ENCODE data around the gene SGSH.
A peak's percentile ranks its signal among the peaks of the same experiment; 100 is the strongest.

SGSH gene

GRCh38 chr17:80210348-80211108 is 9.6 kb downstream of the SGSH start:
- H3K27ac ChIP-seq (ENCODE audit: extremely low read depth, low read depth, low read length) = no peak overlapping the region
- TF ChIP-seq ZNF639 (tag by site-specific recombination; IDR thresholded peaks at IDR 0.05) (no peak), GLIS2 (tag by site-specific recombination; IDR thresholded peaks at IDR 0.05) (0 out of 2 replicates have a peak, but pooled peaks have one; percentile 6)
- H3K36me3 ChIP-seq (ENCODE audit: control insufficient read depth in 2 of 2, insufficient read depth in 1 of 2, low read length in 2 of 2) = peaks cover 5 to 74% of the 10 kb centered on the region in 2 experiments; a peak in 2 of 3 replicates
- POLR2A ChIA-PET = interaction anchor here (2.0 kb wide), 1 partner anchor 9 kb away, joined by 5 read pairs; the partner anchor contains the start of genes SGSH and SLC26A11
- CTCF ChIA-PET = interaction anchor here (0.6 kb wide), 2 partner anchors 32 to 86 kb away, joined by 3 to 4 read pairs; no protein-coding TSS in a partner anchor
- H3K4me1 ChIP-seq (ENCODE audit: control insufficient read depth, insufficient read depth, low read length) = no peaks in the 10 kb centered on the region
- H3K9me3 ChIP-seq (ENCODE audit: control insufficient read depth, insufficient read depth, low read depth, low read length) = no peaks in the 10 kb centered on the region
- H3K4me3 ChIP-seq (ENCODE audit: low read depth, low read length) = no peak overlapping the region

DNA sequence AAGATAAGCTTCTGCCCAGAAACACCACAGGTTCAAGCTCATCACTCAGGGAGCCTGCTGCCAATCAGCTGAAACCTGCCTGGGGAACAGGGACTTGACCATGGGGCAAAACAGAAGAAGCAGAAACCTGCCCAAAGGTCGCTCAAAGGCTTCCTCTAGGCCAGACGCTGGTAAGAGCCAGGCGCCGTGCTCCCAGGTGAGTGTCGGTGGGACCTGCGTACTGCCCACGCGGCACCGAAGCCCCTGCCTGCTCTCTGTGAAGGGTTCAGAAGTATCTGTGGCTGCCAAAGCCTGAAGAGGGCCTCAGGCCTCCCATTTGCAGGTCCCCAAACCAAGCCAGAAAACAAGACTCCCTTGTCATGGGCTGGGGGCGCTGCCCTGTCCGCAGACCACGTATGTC is 10.4 kb downstream of the SGSH start:
- H3K4me1 ChIP-seq (ENCODE audit: control insufficient read depth, insufficient read depth, low read length) = no peaks in the 10 kb centered on the region
- TF ChIP-seq ZNF660 (tag by site-specific recombination; IDR thresholded peaks at IDR 0.05) (no peak), ZNF416 (tag by site-specific recombination; IDR thresholded peaks at IDR 0.05) (no peak), ZNF670 (tag by site-specific recombination; IDR thresholded peaks at IDR 0.05; ENCODE audit: low read depth) (no peak), SP2 (tag by site-specific recombination; IDR thresholded peaks at IDR 0.05) (no peak)
- no peak overlapping the region for H3K4me3 ChIP-seq (ENCODE audit: low read depth, low read length)
- no peaks in the 10 kb centered on the region for H3K9me3 ChIP-seq (ENCODE audit: control insufficient read depth, insufficient read depth, low read depth, low read length)
- peaks cover 0 to 68% of the 10 kb centered on the region in 2 experiments; a peak in 2 of 3 replicates for H3K36me3 ChIP-seq (ENCODE audit: control insufficient read depth in 2 of 2, insufficient read depth in 1 of 2, low read length in 2 of 2)
- ChIA-PET CTCF (no interaction called here), POLR2A (interaction anchor here (1.0 to 2.0 kb wide), 2 partner anchors 10 kb away, joined by 3 to 5 read pairs; partner anchors contain the start of genes SGSH and SLC26A11)
- no peak overlapping the region for H3K27ac ChIP-seq (ENCODE audit: extremely low read depth, low read depth, low read length)

DNA sequence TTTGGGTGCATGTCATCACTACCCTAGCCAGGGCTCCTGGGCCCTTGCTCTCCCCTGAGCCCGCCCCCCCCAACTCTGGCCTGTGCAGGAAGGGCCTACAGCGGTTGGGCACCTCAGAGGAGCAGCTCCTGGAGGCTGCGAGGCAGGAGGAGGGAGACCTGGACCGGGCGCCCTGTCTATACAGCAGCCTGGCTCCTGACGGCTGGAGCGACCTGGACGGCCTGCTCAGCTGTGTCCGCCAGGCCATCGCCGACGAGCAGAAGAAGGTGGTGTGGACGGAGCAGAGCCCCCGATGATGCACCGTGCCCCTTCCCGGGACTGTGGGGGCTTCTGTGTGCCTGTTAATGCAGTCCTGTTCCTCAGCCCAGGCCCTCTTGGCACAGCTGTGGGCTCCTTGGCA is 12.1 kb downstream of the SGSH start:
- Histone ChIP-seq H3K4me3 (ENCODE audit: low read depth, low read length) (no peak overlapping the region), H3K27ac (ENCODE audit: extremely low read depth, low read depth, low read length) (no peak overlapping the region), H3K4me1 (ENCODE audit: control insufficient read depth, insufficient read depth, low read length) (no peaks in the 10 kb centered on the region), H3K9me3 (ENCODE audit: control insufficient read depth, insufficient read depth, low read depth, low read length) (no peaks in the 10 kb centered on the region), H3K36me3 (ENCODE audit: control insufficient read depth in 2 of 2, insufficient read depth in 1 of 2, low read length in 2 of 2) (peaks cover 0 to 50% of the 10 kb centered on the region in 2 experiments; a peak in 2 of 3 replicates)
- ChIA-PET CTCF (interaction anchor here (3.4 kb wide), 1 partner anchor 12 kb away, joined by 20 read pairs; no protein-coding TSS in a partner anchor), POLR2A (no interaction called here)
- no peak for TF ChIP-seq KLF1 (tag by site-specific recombination; IDR thresholded peaks at IDR 0.05)
- no peak for TF ChIP-seq ZNF473 (tag by site-specific recombination; IDR thresholded peaks at IDR 0.05)
- TF ChIP-seq ZNF138 (tag by site-specific recombination; IDR thresholded peaks at IDR 0.05; ENCODE audit: borderline replicate concordance) = no peak
- TF ChIP-seq ZNF37A (tag by site-specific recombination; IDR thresholded peaks at IDR 0.05) = no peak
- TF ChIP-seq ZNF146 (tag by site-specific recombination; IDR thresholded peaks at IDR 0.05) = no peak
- TF ChIP-seq, protein P1, sequence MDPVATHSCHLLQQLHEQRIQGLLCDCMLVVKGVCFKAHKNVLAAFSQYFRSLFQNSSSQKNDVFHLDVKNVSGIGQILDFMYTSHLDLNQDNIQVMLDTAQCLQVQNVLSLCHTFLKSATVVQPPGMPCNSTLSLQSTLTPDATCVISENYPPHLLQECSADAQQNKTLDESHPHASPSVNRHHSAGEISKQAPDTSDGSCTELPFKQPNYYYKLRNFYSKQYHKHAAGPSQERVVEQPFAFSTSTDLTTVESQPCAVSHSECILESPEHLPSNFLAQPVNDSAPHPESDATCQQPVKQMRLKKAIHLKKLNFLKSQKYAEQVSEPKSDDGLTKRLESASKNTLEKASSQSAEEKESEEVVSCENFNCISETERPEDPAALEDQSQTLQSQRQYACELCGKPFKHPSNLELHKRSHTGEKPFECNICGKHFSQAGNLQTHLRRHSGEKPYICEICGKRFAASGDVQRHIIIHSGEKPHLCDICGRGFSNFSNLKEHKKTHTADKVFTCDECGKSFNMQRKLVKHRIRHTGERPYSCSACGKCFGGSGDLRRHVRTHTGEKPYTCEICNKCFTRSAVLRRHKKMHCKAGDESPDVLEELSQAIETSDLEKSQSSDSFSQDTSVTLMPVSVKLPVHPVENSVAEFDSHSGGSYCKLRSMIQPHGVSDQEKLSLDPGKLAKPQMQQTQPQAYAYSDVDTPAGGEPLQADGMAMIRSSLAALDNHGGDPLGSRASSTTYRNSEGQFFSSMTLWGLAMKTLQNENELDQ (tag by site-specific recombination; IDR thresholded peaks at IDR 0.05; ENCODE audit: low read depth) = no peak
- no peak for TF ChIP-seq INSM2 (tag by site-specific recombination; IDR thresholded peaks at IDR 0.05)
- no peak for TF ChIP-seq ZNF404 (tag by site-specific recombination; IDR thresholded peaks at IDR 0.05)
- TF ChIP-seq ZNF23 (tag by site-specific recombination; IDR thresholded peaks at IDR 0.05; ENCODE audit: borderline replicate concordance) = no peak
- no peak for TF ChIP-seq ZNF2 (tag by site-specific recombination; IDR thresholded peaks at IDR 0.05)
- no peak for TF ChIP-seq ZNF394 (tag by site-specific recombination; IDR thresholded peaks at IDR 0.05; ENCODE audit: borderline replicate concordance)
- no peak for TF ChIP-seq EGR2 (tag by site-specific recombination; IDR thresholded peaks at IDR 0.05; ENCODE audit: low read depth)
- TF ChIP-seq ZNF416 (tag by site-specific recombination; IDR thresholded peaks at IDR 0.05) = no peak
- no peak for TF ChIP-seq ZBTB17 (tag by site-specific recombination; IDR thresholded peaks at IDR 0.05)
- no peak for TF ChIP-seq GLIS1 (tag by site-specific recombination; IDR thresholded peaks at IDR 0.05)
- no peak for TF ChIP-seq SP7 (tag by site-specific recombination; IDR thresholded peaks at IDR 0.05)
- TF ChIP-seq BCL11B (tag by site-specific recombination; IDR thresholded peaks at IDR 0.05; ENCODE audit: low read depth) = no peak
- TF ChIP-seq SALL2 (tag by site-specific recombination; IDR thresholded peaks at IDR 0.05; ENCODE audit: borderline replicate concordance) = no peak
- no peak for TF ChIP-seq AEBP2 (tag by site-specific recombination; IDR thresholded peaks at IDR 0.05; ENCODE audit: borderline replicate concordance)

Measured in HEK293 (cell line).